HG02678 (cell line): ENCODE measurements around the gene NEK10.
"Not testable (repeated sequence)": the region's sequence is repeated elsewhere in the genome, so short reads cannot be mapped to it uniquely, and the experiment has no call there.

Experiments
- ATAC-seq: cut with Tn5 transposase; IDR thresholded peaks from one replicate; pipeline ENCODE4 v1.9.1; 2021; ENCODE audit warnings: mild to moderate bottlenecking, moderate library complexity; ENCODE audit not compliant: unreplicated experiment

Gene NEK10, protein sequence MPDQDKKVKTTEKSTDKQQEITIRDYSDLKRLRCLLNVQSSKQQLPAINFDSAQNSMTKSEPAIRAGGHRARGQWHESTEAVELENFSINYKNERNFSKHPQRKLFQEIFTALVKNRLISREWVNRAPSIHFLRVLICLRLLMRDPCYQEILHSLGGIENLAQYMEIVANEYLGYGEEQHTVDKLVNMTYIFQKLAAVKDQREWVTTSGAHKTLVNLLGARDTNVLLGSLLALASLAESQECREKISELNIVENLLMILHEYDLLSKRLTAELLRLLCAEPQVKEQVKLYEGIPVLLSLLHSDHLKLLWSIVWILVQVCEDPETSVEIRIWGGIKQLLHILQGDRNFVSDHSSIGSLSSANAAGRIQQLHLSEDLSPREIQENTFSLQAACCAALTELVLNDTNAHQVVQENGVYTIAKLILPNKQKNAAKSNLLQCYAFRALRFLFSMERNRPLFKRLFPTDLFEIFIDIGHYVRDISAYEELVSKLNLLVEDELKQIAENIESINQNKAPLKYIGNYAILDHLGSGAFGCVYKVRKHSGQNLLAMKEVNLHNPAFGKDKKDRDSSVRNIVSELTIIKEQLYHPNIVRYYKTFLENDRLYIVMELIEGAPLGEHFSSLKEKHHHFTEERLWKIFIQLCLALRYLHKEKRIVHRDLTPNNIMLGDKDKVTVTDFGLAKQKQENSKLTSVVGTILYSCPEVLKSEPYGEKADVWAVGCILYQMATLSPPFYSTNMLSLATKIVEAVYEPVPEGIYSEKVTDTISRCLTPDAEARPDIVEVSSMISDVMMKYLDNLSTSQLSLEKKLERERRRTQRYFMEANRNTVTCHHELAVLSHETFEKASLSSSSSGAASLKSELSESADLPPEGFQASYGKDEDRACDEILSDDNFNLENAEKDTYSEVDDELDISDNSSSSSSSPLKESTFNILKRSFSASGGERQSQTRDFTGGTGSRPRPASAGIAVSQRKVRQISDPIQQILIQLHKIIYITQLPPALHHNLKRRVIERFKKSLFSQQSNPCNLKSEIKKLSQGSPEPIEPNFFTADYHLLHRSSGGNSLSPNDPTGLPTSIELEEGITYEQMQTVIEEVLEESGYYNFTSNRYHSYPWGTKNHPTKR

DNA sequence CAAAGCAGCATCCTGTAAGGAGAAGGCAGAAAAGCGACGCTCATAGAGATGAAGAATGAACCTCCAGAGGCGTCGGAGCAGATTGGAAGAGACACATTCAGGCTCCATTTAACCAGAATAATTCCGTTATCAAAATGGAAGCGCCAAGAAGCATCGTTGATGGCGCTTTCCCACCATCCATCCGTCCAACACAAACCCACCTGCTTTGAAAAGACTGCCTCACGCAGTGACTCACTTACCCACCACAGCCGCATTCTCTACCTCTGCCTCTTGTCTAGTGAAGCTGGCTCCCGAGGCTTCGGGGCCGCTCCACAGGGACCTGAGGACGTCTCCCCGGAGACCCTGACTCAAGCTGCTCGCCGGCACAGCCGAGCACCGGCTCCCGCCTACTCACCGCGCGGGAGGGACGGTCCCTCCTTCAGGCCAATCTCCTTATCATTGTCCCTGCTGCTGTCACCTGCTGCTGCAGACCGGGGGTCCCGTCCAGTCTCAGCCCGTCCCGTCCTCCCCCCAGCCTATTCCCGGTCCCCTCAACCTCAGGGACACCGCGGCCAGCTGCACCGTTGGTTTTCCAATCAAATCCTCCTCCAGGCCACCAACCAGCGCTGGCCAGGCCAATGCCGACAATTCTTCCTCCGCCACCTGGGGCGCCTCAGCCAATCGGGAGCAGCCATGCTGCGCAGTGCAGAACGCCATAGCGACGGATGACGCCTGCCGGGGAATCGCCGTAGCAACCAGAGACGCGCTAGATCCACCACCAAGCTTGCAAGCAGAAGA is at the start of gene NEK10:
TSS of gene NEK10 (minus strand) at position 553 of the 777 bp plus-strand sequence. CDS start 16,501 bp downstream, outside the sequence.
- ATAC-seq = peak; percentile 100

DNA sequence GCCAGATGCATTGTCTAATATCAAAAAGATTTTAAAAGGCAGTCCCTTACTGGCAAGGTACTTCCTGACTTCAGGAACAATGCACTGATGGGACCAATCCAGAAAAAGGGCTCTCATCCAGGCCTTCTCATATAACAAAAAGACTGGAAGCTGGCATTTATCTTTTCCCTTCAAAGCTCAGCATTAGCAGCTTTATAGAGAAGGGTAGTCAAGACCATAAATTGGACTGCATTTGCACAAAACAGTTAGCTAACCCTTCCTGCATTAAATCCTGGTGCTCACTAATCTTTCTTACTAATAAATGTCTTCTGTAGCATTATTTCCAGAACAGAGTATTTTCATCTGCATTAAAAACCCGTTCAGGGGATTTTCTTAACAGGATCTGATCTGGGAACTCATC is 46.0 kb upstream of the NEK10 start:
- ATAC-seq = no peak

DNA sequence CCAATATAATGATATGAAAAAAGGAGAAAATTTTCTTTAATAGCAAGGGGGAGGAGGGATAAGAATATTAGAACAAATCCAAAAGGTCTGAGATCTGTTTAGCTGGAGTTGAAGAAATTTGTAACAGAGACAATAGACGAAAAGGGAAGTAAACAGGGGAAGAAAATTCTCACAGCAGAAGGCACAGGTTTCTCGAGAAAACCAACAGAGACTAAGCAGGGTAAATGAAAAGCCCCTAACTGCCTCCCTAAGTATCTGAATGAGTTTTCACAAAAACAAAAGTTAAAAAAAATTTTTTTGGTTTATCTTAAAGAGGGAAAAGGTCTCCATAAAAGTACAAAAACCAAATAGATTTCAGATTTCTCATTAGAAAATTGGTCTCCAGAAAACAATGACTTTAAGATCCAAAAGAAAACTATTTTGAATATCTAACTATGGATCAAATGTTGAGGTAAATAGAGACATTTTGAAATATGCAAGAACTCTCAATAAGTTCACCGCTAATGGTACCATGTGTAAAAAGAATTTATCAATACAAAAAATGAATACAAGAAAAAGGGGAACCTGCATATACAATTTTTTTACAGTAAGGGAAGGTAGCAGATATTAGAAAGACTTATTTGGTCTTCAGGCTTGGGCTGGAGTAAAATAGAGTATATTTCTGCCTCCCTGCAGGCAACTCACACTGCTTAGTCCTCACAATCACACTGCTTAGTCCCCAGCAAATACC is 23.9 kb upstream of the NEK10 start:
- peak; percentile 88 for ATAC-seq

DNA sequence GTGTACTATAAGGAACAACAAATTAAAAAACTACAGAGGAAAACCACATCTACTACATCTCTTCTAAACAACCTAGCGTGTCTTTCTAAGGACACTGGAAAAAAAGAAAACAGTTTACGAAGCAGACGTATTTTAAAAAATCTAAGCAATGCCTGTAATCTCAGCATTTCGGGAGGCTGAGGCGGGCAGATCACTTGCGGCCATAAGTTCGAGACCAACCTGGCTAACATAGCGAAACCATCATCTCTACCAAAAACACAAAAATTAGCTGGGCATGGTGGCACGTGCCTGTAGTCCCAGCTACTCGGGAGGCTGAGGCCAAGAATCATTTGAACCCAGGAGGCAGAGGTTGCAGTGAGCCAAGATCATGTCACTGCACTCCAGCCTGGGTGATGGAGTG is 23.2 kb upstream of the NEK10 start:
- ATAC-seq = not testable (repeated sequence)

DNA sequence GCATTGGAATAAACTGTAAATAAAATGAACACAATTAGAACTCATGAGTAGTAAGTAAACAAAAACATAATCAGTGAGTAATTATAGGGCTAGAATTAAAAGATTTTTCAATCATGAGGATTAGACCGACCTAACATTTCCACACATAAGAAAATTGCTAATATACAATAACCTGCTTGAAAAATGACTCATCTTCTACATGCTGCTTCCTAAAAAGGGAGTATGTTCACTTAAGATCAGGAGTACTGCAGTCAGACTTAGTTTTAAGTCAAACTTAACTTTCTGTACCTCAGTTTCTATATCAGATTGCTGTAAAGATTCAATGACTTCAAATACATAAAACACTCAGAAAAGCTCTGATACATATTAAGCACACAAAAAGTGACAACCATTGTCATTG is 22.6 kb upstream of the NEK10 start:
- ATAC-seq = no peak

DNA sequence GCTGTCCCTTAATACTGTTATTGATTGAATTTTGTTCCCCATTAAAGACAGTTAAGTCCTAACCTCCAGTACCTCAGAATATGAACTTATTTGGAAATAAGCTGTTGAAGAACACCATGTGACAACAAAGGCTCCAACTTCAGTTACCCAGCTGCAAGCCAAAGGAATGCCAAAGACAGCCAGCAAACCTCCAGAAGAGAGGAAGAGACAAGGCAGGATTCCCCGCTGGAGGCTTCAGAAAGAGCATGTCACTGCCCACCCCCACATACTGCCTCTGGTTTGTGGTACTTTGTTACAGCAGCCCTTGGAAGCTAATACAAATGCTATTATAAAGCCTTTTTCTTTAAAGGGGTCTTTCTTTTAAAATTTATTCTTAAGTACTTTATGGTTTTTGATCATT is 18.4 kb upstream of the NEK10 start:
- no peak for ATAC-seq

DNA sequence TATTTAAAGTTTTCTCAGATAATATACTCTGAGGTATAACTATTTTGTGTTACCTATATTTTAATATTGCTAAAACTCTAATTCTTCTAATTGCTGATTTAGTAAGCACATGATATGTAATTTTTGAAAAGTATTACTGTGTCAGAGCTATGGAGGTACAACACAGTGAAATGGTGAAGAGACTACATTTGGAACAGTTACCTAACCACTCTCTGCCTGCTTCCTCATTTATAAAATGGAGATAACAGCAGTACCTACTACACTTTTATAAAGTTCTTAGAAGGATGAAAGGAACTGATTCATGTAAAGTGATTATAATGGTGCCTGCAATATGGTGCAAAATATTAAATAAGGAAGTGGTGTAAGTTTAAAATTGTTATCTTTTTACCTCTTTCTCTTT is 16.3 kb upstream of the NEK10 start:
- ATAC-seq = no peak

DNA sequence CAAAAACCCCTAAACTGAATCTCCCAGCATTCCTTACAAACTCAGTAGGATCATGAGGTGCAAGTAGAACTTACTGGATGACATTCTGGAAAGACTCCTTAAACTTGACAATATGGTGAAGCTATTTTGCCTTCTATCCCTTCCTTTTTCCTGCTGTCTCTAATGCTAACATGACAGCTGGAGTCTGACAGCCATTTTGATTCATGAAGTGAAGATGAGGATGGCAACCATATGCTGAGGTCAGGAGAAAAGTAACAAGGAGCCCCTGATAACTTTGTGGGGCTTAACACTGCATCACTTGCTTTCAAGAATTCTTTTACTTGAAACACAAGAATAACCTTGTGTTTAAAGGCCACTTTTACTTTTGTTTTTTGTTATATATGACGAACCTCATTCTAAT is 15.0 kb upstream of the NEK10 start:
- ATAC-seq = no peak

DNA sequence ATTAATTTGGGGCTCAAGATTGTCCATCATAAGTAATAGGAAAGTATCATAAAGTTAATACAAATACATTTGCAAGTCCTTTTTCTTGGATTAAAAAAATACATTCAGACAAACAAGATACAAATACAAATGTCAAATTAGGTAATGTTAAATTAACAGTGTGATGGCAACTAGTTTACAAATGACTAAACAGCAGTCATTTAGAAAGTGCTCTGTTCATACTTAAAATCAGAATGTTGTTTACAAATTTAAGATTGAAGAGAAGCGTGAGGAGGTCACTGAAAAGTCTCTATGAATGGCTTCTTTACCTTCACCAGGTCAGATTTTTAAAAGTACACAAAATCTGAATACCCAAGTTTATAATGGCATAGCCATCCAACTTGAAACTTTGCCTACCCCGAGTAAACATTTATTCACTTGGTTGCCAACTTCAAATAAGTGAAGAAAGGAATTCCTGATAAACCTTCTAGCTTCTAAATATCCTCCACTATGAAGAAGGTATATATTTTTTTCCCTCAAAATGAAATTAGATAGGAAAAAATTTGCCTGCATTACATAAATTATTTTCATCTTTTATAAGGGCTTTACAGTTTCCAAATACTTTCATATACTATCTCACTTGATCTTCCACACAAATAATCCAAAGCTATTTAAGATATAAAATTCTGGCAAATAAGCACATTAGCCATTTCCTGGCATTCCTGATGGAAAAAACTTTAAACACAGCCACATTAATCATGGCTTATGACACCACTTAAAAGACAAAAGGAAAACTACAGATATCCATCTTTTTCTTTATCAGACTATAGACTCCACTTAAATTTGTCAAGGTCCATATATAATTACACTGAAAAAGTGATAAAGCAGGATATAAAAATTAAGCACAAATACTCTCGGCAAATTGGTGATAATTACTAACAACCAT is 11.5 kb upstream of the NEK10 start:
- no peak for ATAC-seq

DNA sequence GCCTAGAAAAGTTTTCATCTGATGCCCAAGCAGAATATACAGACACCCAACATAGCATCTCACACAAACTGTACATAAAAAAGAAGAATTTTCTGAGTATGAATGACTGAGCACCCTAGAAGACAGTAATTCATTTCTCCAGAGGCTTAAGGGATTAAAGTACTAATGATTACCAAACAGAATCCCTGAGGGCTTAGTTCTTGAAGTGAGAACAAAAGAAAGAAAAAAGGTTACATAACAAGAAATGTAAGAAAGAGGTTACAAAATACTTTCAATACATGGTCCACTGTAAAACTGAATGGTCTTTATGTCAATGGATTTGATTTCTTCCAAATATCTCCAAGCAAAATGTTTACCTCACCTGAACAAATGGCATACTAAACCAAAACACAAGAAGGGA is 9.1 kb upstream of the NEK10 start:
- no peak for ATAC-seq

DNA sequence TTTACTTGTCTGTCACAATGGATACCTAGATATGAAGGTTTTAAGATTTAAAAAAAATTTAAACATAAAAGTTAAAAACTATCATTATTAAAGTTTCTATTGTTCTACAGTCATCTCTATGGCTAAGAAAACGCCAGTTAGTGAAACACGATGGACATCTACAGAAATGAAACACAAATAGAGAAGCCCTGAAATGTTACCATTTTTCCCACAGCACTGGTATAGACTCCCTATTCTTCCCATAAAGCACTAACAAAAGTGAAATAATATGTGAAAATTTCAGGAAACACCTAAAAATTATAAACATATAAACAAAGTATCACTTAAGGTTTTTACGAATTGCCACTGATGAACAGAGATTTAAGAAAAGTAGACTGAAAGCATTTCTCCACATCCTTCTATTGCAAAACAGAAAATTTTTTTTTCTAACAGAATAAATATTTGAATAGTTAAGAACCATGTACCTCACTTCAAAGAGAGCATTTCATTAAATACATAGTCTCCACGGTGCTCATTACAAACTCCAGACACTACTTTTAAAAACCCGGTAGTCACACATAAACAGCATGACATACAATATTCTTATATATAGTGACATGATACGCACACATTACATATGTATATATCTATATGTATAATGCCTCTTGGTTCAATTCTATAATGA is 7.1 kb upstream of the NEK10 start:
- no peak for ATAC-seq

DNA sequence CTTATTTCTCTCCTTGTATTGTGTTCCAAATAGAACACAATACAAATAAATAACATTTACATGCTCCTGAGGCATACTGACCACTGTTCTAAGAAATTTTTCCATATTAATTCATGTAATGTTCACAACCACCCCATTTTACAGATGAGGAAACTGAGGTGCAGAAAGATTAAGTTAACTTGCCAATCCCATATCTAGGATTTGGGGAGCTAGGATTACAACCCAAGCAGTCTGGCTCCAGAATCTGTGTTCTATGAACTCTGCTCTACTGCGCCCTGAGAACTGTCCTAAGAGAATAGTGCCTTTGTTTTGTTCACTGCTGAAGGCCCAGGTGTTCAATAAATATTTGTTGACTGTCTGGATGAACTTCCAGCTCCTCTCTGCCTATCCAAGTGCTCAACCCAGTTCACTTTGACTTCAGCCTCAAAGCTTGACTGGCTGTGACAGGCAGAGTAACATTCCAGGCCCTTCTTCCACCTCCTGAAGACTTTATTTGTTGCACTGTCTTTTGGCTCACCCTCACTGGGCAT is 3.1 kb downstream of the NEK10 start:
- ATAC-seq = no peak

DNA sequence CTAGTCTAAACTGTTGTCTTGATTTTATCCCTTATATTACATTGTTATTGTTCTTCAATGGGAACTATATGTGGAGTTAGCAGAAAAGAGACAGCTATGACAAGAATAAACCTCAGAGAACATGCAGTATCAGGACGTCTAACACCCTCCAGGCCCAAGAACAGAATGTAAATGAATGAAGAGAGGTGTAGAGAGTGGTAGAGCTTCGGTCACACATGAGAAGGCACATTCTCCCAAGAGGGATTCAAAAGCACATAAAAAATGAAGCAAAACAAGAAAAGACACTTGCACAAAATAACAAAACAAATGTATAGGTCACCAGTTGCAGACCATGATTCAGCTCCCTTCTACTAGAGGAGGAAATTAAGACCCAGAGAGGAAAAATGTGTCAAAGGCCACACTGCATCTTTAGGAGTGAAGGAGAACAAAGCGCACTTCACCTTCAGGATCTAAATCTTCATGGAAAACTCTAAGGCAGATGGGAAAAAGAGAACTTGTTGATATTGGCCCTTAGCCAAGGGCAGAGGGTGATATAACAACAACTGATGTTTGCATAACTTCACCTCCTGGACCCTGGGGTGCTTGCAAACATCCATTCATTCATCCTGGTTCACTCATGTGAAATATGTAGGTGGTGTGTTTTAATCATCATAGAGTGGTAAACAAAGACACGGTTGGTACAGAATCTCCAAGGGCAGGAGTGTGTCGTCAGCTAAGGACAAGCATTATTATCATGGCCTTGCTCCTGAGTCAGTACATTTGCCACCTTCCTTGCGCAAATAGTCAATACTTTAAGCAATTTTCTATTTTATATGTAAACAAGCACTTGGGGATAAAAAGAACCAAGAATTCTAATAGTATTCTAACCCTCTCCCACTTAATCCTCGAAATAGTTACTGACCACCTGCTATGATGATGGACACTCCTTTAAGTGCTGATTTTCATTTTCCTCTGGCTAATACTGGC is 8.8 kb downstream of the NEK10 start:
- ATAC-seq = peak; percentile 58

DNA sequence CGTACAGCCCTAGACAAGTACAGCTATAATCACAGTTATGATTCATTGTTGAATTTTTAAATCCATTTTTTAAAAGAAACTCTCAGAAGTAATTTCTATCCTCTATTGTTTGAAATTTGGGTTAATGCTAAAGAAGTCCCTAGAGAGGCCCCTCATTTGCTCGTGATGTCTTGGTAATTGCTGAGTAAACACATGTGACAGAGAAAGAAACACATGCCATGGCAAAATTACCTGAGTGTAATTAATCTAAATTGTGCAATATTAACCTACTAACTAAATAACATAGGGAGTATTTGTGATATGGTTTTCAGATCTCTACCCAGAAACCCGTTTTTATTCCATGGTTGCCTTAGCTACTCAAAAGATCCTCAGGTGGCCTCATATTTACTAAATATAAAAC is 10.8 kb downstream of the NEK10 start:
- no peak for ATAC-seq

DNA sequence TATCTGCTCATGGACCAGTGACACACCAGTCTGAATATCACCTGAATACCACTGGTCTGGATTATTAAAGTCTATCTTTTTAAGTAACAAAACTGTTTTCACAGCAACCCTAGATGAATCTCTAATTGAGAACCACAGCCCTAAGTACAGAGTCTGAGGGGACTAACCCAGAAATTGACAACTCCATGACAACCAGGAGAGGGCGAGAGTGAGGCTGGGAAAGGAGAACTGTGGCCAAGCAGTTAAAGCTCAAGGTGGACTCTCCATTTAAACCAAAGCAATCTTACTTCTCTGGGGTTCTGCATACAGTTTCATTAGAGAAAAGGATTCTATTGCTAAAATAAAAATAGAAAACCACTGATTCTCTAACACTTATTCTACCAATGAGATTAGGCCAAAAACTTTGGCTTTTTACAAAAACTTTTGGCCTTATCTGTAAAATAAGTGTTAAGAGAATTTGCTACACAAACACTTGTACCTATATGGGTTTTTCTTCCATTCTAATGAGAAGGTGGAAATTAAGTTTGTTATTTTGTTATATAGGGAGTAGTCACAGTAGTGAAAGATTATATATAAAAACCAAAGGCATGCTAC is 11.4 kb downstream of the NEK10 start:
- peak; percentile 82 for ATAC-seq

DNA sequence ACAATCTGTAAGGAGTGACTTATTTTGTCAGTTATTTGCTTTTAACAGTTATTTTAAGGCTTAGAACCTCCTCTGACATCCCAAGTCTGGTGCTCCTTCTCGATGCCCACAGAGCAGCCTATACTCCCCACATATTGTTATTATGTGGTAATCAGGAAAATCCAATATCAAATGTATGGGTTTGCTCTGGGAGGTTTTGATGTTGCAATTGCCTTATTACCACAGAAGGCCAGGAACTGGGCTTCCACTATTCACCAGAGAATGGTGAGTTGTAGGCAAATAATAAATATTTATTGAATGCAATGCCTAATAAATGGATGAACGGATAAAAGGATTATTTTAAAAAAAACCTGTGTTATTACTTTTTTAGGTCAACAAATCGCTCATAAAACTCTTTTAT is 12.2 kb downstream of the NEK10 start:
- ATAC-seq = no peak
